Mesenchymal stem cell (in vitro differentiated cells and primary cell): ENCODE measurements around the gene LRP4.

ENCODE experiments used
- DNase-seq: peaks from one replicate; pipeline ENCODE4 v3.0.0-alpha.2; 2013
- H2AFZ ChIP-seq: one replicate; pipeline ENCODE4 v1.6.1; 2013; ENCODE audit warnings: low read depth, mild to moderate bottlenecking, control low read depth, inconsistent platforms, low read length, moderate library complexity
- H2AK5ac ChIP-seq: 2 replicates; pipeline ENCODE4 v1.6.1; 2013; ENCODE audit warnings: low read length, moderate library complexity, mild to moderate bottlenecking, inconsistent platforms; ENCODE audit not compliant: severe bottlenecking
- H2BK120ac ChIP-seq: one replicate; pipeline ENCODE4 v1.6.1; 2013; ENCODE audit warnings: low read depth, mild to moderate bottlenecking, inconsistent platforms, low read length, moderate library complexity
- H2BK12ac ChIP-seq, 2 experiments: one replicate each; pipeline ENCODE4 v1.6.1; 2013; ENCODE audit warnings: inconsistent platforms in 2 of 2, low read length in 2 of 2, mild to moderate bottlenecking in 2 of 2, moderate library complexity in 2 of 2, control low read depth in 1 of 2
- H2BK15ac ChIP-seq: one replicate; pipeline ENCODE4 v1.6.1; 2013; ENCODE audit warnings: mild to moderate bottlenecking, low read depth, inconsistent platforms; ENCODE audit not compliant: poor library complexity, severe bottlenecking
- H2BK5ac ChIP-seq: 2 replicates; pipeline ENCODE4 v1.6.1; 2013; ENCODE audit warnings: low read depth, mild to moderate bottlenecking, low read length, control low read depth, inconsistent platforms; ENCODE audit not compliant: poor library complexity, severe bottlenecking
- H3K14ac ChIP-seq, 2 experiments: one replicate each; pipeline ENCODE4 v1.6.1; 2013; ENCODE audit warnings: inconsistent platforms in 2 of 2, low read length in 2 of 2, control low read depth in 1 of 2, mild to moderate bottlenecking in 1 of 2, moderate library complexity in 1 of 2
- H3K18ac ChIP-seq, 2 experiments: one replicate each; pipeline ENCODE4 v1.6.1; 2013; ENCODE audit warnings: inconsistent platforms in 2 of 2, low read length in 2 of 2, control low read depth in 1 of 2, low read depth in 1 of 2, mild to moderate bottlenecking in 1 of 2
- H3K23ac ChIP-seq, 2 experiments: one replicate each; pipeline ENCODE4 v1.6.1; 2013; ENCODE audit warnings: inconsistent platforms in 2 of 2, low read length in 2 of 2, mild to moderate bottlenecking in 2 of 2, moderate library complexity in 2 of 2, control low read depth in 1 of 2
- H3K27ac ChIP-seq: 2 replicates; pipeline ENCODE4 v1.5.1; 2013; ENCODE audit warnings: mild to moderate bottlenecking, moderate library complexity, low read length, control low read depth, inconsistent platforms; ENCODE audit not compliant: poor library complexity, severe bottlenecking
- H3K27me3 ChIP-seq, 2 experiments: 2 replicates each; pipeline versions ENCODE4 v1.6.1 to v1.7.0; 2013; ENCODE audit warnings: low read length in 2 of 2, mild to moderate bottlenecking in 2 of 2, moderate library complexity in 2 of 2, control low read depth in 1 of 2, inconsistent platforms in 1 of 2; ENCODE audit not compliant: control insufficient read depth in 1 of 2, insufficient read depth in 1 of 2
- H3K36me3 ChIP-seq, 2 experiments: 2 replicates each; pipeline versions ENCODE4 v1.6.1 to v1.7.0; 2013; ENCODE audit warnings: low read length in 2 of 2, control low read depth in 1 of 2, inconsistent platforms in 1 of 2, low read depth in 1 of 2, mild to moderate bottlenecking in 1 of 2; ENCODE audit not compliant: insufficient read depth in 2 of 2, control insufficient read depth in 1 of 2
- H3K4ac ChIP-seq, 2 experiments: one replicate each; pipeline ENCODE4 v1.6.1; 2013; ENCODE audit warnings: inconsistent platforms in 2 of 2, low read length in 2 of 2, mild to moderate bottlenecking in 2 of 2, moderate library complexity in 2 of 2, control low read depth in 1 of 2, low read depth in 1 of 2
- H3K4me1 ChIP-seq: 2 replicates; pipeline ENCODE4 v1.6.1; 2013; ENCODE audit warnings: low read depth, low read length, control low read depth; ENCODE audit not compliant: control insufficient read depth, insufficient read depth
- H3K4me2 ChIP-seq: 2 replicates; pipeline ENCODE4 v1.6.1; 2013; ENCODE audit warnings: low read length, mild to moderate bottlenecking, inconsistent platforms; ENCODE audit not compliant: poor library complexity, severe bottlenecking
- H3K4me3 ChIP-seq, 2 experiments: 2 replicates each; pipeline versions ENCODE4 v1.5.1 to v1.7.0; 2013; ENCODE audit warnings: low read length in 2 of 2, mild to moderate bottlenecking in 2 of 2, control low read depth in 1 of 2, low read depth in 1 of 2; ENCODE audit not compliant: insufficient read depth in 1 of 2
- H3K79me1 ChIP-seq: replicated peaks from 2 replicates; pipeline ENCODE4 v1.6.1; 2013; ENCODE audit warnings: mild to moderate bottlenecking, control low read depth, low read length, inconsistent platforms; ENCODE audit not compliant: poor library complexity, severe bottlenecking
- H3K9ac ChIP-seq: 2 replicates; pipeline ENCODE4 v1.7.0; 2013; ENCODE audit warnings: mild to moderate bottlenecking, low read length, moderate library complexity
- H3K9me3 ChIP-seq: 2 replicates; pipeline ENCODE4 v1.7.0; 2013; ENCODE audit warnings: mild to moderate bottlenecking, low read length; ENCODE audit not compliant: control insufficient read depth
- H4K8ac ChIP-seq: one replicate; pipeline ENCODE4 v1.6.1; 2013; ENCODE audit warnings: inconsistent platforms, mild to moderate bottlenecking, low read length, moderate library complexity
- H4K91ac ChIP-seq: one replicate; pipeline ENCODE4 v1.6.1; 2013; ENCODE audit warnings: mild to moderate bottlenecking, low read length, inconsistent platforms
- whole genome bisulfite sequencing: methylation state at CpG from one replicate; pipeline ENCODE4 v1.1.7; 2013; ENCODE audit warnings: mixed read lengths; 5-methylcytosine and 5-hydroxymethylcytosine counted together

Gene LRP4

GRCh38 chr11:46890665-46891064 is 27.7 kb downstream of the LRP4 start:
- no peaks in the 10 kb centered on the region for H3K4me1 ChIP-seq
- H3K14ac ChIP-seq: no peak overlapping the region
- H4K91ac ChIP-seq: no peak overlapping the region
- peaks cover 26 to 54% of the 10 kb centered on the region in 2 experiments for H3K36me3 ChIP-seq
- H2BK15ac ChIP-seq: no peak overlapping the region
- no peak overlapping the region for H2BK12ac ChIP-seq
- H2BK5ac ChIP-seq: no peak overlapping the region
- no peak overlapping the region for H2AFZ ChIP-seq
- H3K27ac ChIP-seq: no peak overlapping the region
- no peak overlapping the region for H2BK120ac ChIP-seq
- no peak overlapping the region for H3K23ac ChIP-seq
- H3K9ac ChIP-seq: no peak overlapping the region
- H3K4ac ChIP-seq: no peak overlapping the region
- no peaks in the 10 kb centered on the region for H3K79me1 ChIP-seq
- DNase-seq: peak; percentile 49
- no CpG with 5 or more reads among the region's 2 CpGs for WGBS
- H2AK5ac ChIP-seq: no peak overlapping the region
- H3K4me3 ChIP-seq: no peak overlapping the region
- no peaks in the 10 kb centered on the region for H3K27me3 ChIP-seq
- no peak overlapping the region for H3K18ac ChIP-seq
- no peaks in the 10 kb centered on the region for H3K9me3 ChIP-seq
- H4K8ac ChIP-seq: no peak overlapping the region
- H3K4me2 ChIP-seq: no peak overlapping the region

GRCh38 chr11:46889689-46890475 is 28.5 kb downstream of the LRP4 start:
- Histone ChIP-seq H2BK15ac (peak overlapping the region; percentile 84), H2AK5ac (no peak overlapping the region), H3K36me3 (peaks cover 28 to 54% of the 10 kb centered on the region in 2 experiments), H3K79me1 (no peaks in the 10 kb centered on the region), H3K14ac (peak overlapping the region in 1 of 2 experiments; percentile 11), H3K4ac (no peak overlapping the region), H3K9ac (no peak overlapping the region), H3K27me3 (no peaks in the 10 kb centered on the region), H3K4me2 (no peak overlapping the region), H2BK5ac (no peak overlapping the region), H3K9me3 (no peaks in the 10 kb centered on the region), H3K4me1 (no peaks in the 10 kb centered on the region), H2BK12ac (peak overlapping the region in 1 of 2 experiments; percentile 60), H2AFZ (no peak overlapping the region), H3K27ac (no peak overlapping the region), H4K8ac (no peak overlapping the region), H3K18ac (no peak overlapping the region), H4K91ac (no peak overlapping the region), H3K4me3 (no peak overlapping the region), H3K23ac (no peak overlapping the region), H2BK120ac (no peak overlapping the region)
- peak; percentile 78 for DNase-seq
- 74% methylated on average over 22 of the region's 23 CpGs for WGBS

- H3K36me3 ChIP-seq: peaks cover 22 to 49% of the 10 kb centered on the region in 2 experiments
- H3K4me1 ChIP-seq: no peaks in the 10 kb centered on the region
- no peak overlapping the region for H3K4me2 ChIP-seq
- H4K91ac ChIP-seq: no peak overlapping the region
- no peak overlapping the region for H2AFZ ChIP-seq
- no peak overlapping the region for H3K27ac ChIP-seq
- H3K18ac ChIP-seq: no peak overlapping the region
- no peaks in the 10 kb centered on the region for H3K27me3 ChIP-seq
- H3K9me3 ChIP-seq: no peaks in the 10 kb centered on the region
- H3K23ac ChIP-seq: no peak overlapping the region
- H2BK120ac ChIP-seq: no peak overlapping the region
- no peaks in the 10 kb centered on the region for H3K79me1 ChIP-seq
- WGBS: 89% methylated on average over 7 of the region's 7 CpGs
- H2BK12ac ChIP-seq: no peak overlapping the region
- DNase-seq: no peak
- H2BK15ac ChIP-seq: no peak overlapping the region
- no peak overlapping the region for H2AK5ac ChIP-seq
- no peak overlapping the region for H3K4me3 ChIP-seq
- no peak overlapping the region for H2BK5ac ChIP-seq
- H4K8ac ChIP-seq: no peak overlapping the region
- H3K14ac ChIP-seq: no peak overlapping the region
- H3K9ac ChIP-seq: no peak overlapping the region
- H3K4ac ChIP-seq: no peak overlapping the region
These were observed 29.1 kb downstream of the LRP4 start for GRCh38 chr11:46889251-46889650.

- Histone ChIP-seq H3K4me3 (no peak overlapping the region), H2BK5ac (no peak overlapping the region), H3K4ac (no peak overlapping the region), H3K14ac (no peak overlapping the region), H2BK15ac (no peak overlapping the region), H4K8ac (no peak overlapping the region), H2AK5ac (no peak overlapping the region), H3K9me3 (no peaks in the 10 kb centered on the region), H4K91ac (no peak overlapping the region), H3K9ac (no peak overlapping the region), H3K4me1 (no peaks in the 10 kb centered on the region), H3K4me2 (no peak overlapping the region), H3K23ac (no peak overlapping the region), H3K36me3 (peaks cover 25 to 51% of the 10 kb centered on the region in 2 experiments), H3K27ac (no peak overlapping the region), H3K18ac (no peak overlapping the region), H2AFZ (no peak overlapping the region), H2BK120ac (no peak overlapping the region), H3K27me3 (no peaks in the 10 kb centered on the region), H2BK12ac (no peak overlapping the region), H3K79me1 (no peaks in the 10 kb centered on the region)
- DNase-seq: no peak
- whole genome bisulfite sequencing: 88% methylated on average over 5 of the region's 5 CpGs
These were observed 29.7 kb downstream of the LRP4 start for GRCh38 chr11:46888636-46889035.
